ENCODE data around the gene SLC31A1.

The SLC31A1 gene

GRCh38 chr9:113178087-113178486 lies 43.3 kb upstream of the SLC31A1 start:
- no peak overlapping the region for H2AFZ ChIP-seq (ENCODE audit: low read depth, low read length)
- no peaks in the 10 kb centered on the region for H3K4me1 ChIP-seq (ENCODE audit: low read length)
- TF ChIP-seq EZH2phosphoT487 (IDR thresholded peaks at IDR 0.05; ENCODE audit: low read depth) (no peak), CTCF (IDR thresholded peaks at IDR 0.05; ENCODE audit: low read depth, low read length) (no peak)
- no peak overlapping the region for H3K4me3 ChIP-seq (ENCODE audit: low read length)
- no peaks in the 10 kb centered on the region; the same call in 1 of the 2 replicates for H4K20me1 ChIP-seq (ENCODE audit: insufficient read depth, low read length)
- H3K4me2 ChIP-seq (ENCODE audit: low read length): no peak overlapping the region
- no peaks in the 10 kb centered on the region for H3K27me3 ChIP-seq (ENCODE audit: low read depth, low read length)
- H3K9me3 ChIP-seq (ENCODE audit: insufficient read depth, low read length): no peaks in the 10 kb centered on the region
- no peaks in the 10 kb centered on the region for H3K79me2 ChIP-seq (ENCODE audit: low read length)
- H3K36me3 ChIP-seq (replicated peaks; ENCODE audit: low read depth, low read length): peaks cover 79% of the 10 kb centered on the region
- H3K9ac ChIP-seq (ENCODE audit: low read length): no peak overlapping the region
- H3K27ac ChIP-seq (ENCODE audit: low read length): no peak overlapping the region

DNA sequence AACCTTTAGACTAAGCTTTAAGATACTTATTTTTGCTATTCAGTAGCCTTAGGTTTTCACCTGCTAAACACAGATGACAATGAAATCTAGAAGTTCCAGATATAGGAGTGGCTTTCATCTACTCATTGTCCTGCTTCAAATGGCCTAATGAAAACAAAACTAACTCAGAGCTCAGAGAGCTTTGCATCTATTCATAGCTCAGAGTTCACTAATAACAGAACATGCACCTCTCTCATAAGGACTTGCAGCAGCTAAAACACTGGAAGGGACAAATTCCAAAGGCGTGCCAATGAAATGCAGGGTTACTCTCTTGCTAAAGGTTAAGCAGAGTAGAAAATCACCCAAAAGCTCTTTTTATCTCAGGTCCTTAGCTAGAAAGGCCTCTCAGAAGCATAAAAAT lies 41.5 kb upstream of the SLC31A1 start:
- no peak overlapping the region for H2AFZ ChIP-seq (ENCODE audit: low read depth, low read length)
- no peaks in the 10 kb centered on the region for H3K79me2 ChIP-seq (ENCODE audit: low read length)
- H3K9ac ChIP-seq (ENCODE audit: low read length): no peak overlapping the region
- no peak overlapping the region for H3K27ac ChIP-seq (ENCODE audit: low read length)
- H3K4me2 ChIP-seq (ENCODE audit: low read length): no peak overlapping the region
- no peaks in the 10 kb centered on the region for H3K4me1 ChIP-seq (ENCODE audit: low read length)
- no peak overlapping the region for H3K4me3 ChIP-seq (ENCODE audit: low read length)
- peaks cover 84% of the 10 kb centered on the region for H3K36me3 ChIP-seq (replicated peaks; ENCODE audit: low read depth, low read length)
- no peaks in the 10 kb centered on the region; the same call in 1 of the 2 replicates for H4K20me1 ChIP-seq (ENCODE audit: insufficient read depth, low read length)
- no peaks in the 10 kb centered on the region for H3K9me3 ChIP-seq (ENCODE audit: insufficient read depth, low read length)
- TF ChIP-seq EZH2phosphoT487 (IDR thresholded peaks at IDR 0.05; ENCODE audit: low read depth): no peak
- TF ChIP-seq CTCF (IDR thresholded peaks at IDR 0.05; ENCODE audit: low read depth, low read length): no peak
- no peaks in the 10 kb centered on the region for H3K27me3 ChIP-seq (ENCODE audit: low read depth, low read length)

DNA sequence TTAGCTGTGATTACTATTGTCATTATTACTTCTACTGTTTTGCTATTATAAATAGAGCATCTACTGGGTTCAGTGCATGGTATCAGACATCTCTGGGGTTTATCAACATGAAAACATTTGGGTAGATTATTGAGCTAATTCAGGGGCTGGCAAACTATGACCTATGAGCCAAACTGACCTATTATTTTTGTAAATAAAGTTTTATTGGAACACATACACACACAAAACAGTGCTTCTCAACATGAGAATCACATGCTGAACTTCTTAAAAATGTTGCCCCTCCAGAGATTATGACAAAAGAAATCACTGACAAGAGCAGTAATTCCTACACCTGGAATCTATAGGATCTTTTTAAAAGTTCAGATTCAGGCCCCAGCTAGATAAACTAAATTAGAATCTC lies 40.2 kb upstream of the SLC31A1 start:
- Histone ChIP-seq H3K79me2 (ENCODE audit: low read length) (no peaks in the 10 kb centered on the region), H3K9ac (ENCODE audit: low read length) (no peak overlapping the region), H3K4me2 (ENCODE audit: low read length) (no peak overlapping the region), H2AFZ (ENCODE audit: low read depth, low read length) (no peak overlapping the region), H3K27me3 (ENCODE audit: low read depth, low read length) (no peaks in the 10 kb centered on the region), H3K4me1 (ENCODE audit: low read length) (no peaks in the 10 kb centered on the region), H3K36me3 (replicated peaks; ENCODE audit: low read depth, low read length) (peaks cover 87% of the 10 kb centered on the region), H4K20me1 (ENCODE audit: insufficient read depth, low read length) (no peaks in the 10 kb centered on the region; the same call in 1 of the 2 replicates), H3K9me3 (ENCODE audit: insufficient read depth, low read length) (no peaks in the 10 kb centered on the region), H3K4me3 (ENCODE audit: low read length) (no peak overlapping the region), H3K27ac (ENCODE audit: low read length) (no peak overlapping the region)
- no peak for TF ChIP-seq EZH2phosphoT487 (IDR thresholded peaks at IDR 0.05; ENCODE audit: low read depth)
- no peak for TF ChIP-seq CTCF (IDR thresholded peaks at IDR 0.05; ENCODE audit: low read depth, low read length)

GRCh38 chr9:113183956-113184488 lies 37.3 kb upstream of the SLC31A1 start:
- Histone ChIP-seq H3K9ac (ENCODE audit: low read length) (no peak overlapping the region), H3K4me2 (ENCODE audit: low read length) (no peak overlapping the region), H4K20me1 (ENCODE audit: insufficient read depth, low read length) (no peaks in the 10 kb centered on the region; the same call in 1 of the 2 replicates), H3K27ac (ENCODE audit: low read length) (no peak overlapping the region), H3K79me2 (ENCODE audit: low read length) (no peaks in the 10 kb centered on the region), H2AFZ (ENCODE audit: low read depth, low read length) (no peak overlapping the region), H3K27me3 (ENCODE audit: low read depth, low read length) (no peaks in the 10 kb centered on the region), H3K4me3 (ENCODE audit: low read length) (no peak overlapping the region), H3K4me1 (ENCODE audit: low read length) (no peaks in the 10 kb centered on the region), H3K9me3 (ENCODE audit: insufficient read depth, low read length) (no peaks in the 10 kb centered on the region), H3K36me3 (replicated peaks; ENCODE audit: low read depth, low read length) (peaks cover 91% of the 10 kb centered on the region)
- TF ChIP-seq EZH2phosphoT487 (IDR thresholded peaks at IDR 0.05; ENCODE audit: low read depth) (no peak), CTCF (IDR thresholded peaks at IDR 0.05; ENCODE audit: low read depth, low read length) (no peak)

All from OCI-LY3 (cell line).